ENCODE measurements around the gene PNPLA1.
A peak's percentile ranks its signal among the peaks of the same experiment; 100 is the strongest.

The PNPLA1 gene

DNA sequence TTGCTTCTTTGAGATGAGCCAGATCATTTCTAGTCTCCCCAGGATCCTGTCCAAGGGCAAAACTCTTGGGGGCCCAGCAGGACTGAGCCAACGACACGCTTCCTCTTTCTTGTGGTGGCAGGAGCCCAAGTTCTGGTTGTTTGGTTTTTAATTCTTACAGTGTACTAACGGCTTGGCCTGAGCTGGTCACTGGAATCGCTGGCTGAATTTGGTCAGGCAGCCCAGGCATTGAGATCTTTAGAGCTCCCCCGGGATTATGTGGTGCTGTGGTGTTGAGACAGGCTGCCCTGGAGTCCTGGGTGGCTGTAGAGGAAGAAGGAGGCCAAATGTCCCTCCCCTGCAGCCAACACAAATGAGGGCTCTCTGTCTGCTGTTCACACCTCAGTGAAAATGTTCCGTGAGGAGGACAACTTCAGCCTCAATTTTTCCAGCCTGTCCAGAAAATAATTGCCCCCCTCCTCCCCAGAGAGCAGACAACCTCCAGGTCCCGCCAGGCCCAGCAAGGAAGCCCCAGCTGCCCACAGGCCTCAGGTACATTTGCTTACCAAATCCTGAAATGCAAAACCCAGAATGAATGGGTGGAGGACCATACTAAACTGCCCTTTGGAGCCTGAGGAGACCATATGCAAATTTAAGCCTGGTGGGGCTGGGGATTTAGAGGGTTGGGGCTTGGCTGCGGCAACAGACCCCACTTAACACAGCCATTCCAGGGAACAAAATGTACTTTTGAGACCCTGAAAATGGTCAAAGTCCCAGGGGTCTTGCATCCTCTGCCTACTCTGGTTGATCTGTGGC is 43.2 kb downstream of the PNPLA1 start:
- H3K4me3 ChIP-seq (ENCODE audit: low read length), result peak overlapping the region; percentile 47
- no peaks in the 10 kb centered on the region for H3K36me3 ChIP-seq (replicated peaks; ENCODE audit: low read depth, low read length)
- peaks cover 16% of the 10 kb centered on the region for H3K4me1 ChIP-seq (ENCODE audit: low read length)
- H4K20me1 ChIP-seq (ENCODE audit: insufficient read depth, low read length), result no peaks in the 10 kb centered on the region
- peak overlapping the region; percentile 70 for H3K4me2 ChIP-seq (ENCODE audit: low read length)
- H3K9me3 ChIP-seq (ENCODE audit: insufficient read depth, low read length), result no peaks in the 10 kb centered on the region
- peaks cover 46% of the 10 kb centered on the region for H3K27me3 ChIP-seq (ENCODE audit: low read depth, low read length)
- peak overlapping the region; percentile 9 for H2AFZ ChIP-seq (ENCODE audit: low read depth, low read length)
- H3K9ac ChIP-seq (ENCODE audit: low read length), result peak overlapping the region; percentile 18; the same call in 1 of the 2 replicates
- H3K79me2 ChIP-seq (ENCODE audit: low read length), result no peaks in the 10 kb centered on the region
- H3K27ac ChIP-seq (ENCODE audit: low read length), result no peak overlapping the region
- TF ChIP-seq EZH2phosphoT487 (IDR thresholded peaks at IDR 0.05; ENCODE audit: low read depth), result no peak
- TF ChIP-seq, protein P1, sequence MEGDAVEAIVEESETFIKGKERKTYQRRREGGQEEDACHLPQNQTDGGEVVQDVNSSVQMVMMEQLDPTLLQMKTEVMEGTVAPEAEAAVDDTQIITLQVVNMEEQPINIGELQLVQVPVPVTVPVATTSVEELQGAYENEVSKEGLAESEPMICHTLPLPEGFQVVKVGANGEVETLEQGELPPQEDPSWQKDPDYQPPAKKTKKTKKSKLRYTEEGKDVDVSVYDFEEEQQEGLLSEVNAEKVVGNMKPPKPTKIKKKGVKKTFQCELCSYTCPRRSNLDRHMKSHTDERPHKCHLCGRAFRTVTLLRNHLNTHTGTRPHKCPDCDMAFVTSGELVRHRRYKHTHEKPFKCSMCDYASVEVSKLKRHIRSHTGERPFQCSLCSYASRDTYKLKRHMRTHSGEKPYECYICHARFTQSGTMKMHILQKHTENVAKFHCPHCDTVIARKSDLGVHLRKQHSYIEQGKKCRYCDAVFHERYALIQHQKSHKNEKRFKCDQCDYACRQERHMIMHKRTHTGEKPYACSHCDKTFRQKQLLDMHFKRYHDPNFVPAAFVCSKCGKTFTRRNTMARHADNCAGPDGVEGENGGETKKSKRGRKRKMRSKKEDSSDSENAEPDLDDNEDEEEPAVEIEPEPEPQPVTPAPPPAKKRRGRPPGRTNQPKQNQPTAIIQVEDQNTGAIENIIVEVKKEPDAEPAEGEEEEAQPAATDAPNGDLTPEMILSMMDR (IDR thresholded peaks at IDR 0.05; ENCODE audit: low read depth, low read length), result no peak

DNA sequence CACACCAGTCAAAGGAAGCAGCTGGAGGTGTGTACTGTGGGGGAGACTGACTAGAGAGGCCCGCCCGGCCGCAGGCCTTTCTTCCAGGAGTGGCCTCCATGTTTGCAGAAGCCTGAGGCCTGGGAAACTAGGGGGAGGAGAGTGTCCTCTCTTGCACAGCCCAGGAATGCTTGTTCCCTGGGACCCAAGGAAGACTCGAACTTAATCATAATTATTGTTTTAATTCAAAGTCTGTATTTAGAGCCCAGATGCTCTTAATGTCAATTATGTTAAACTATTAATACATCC is 43.7 kb downstream of the PNPLA1 start:
- Histone ChIP-seq H3K4me3 (ENCODE audit: low read length) (no peak overlapping the region), H3K27me3 (ENCODE audit: low read depth, low read length) (peaks cover 47% of the 10 kb centered on the region), H3K36me3 (replicated peaks; ENCODE audit: low read depth, low read length) (no peaks in the 10 kb centered on the region), H3K4me2 (ENCODE audit: low read length) (peak overlapping the region; percentile 70), H3K79me2 (ENCODE audit: low read length) (no peaks in the 10 kb centered on the region), H2AFZ (ENCODE audit: low read depth, low read length) (0 out of 2 replicates have a peak overlapping the region, but pooled peaks have one; percentile 9), H3K9me3 (ENCODE audit: insufficient read depth, low read length) (no peaks in the 10 kb centered on the region), H3K4me1 (ENCODE audit: low read length) (peaks cover 16% of the 10 kb centered on the region), H3K9ac (ENCODE audit: low read length) (no peak overlapping the region), H3K27ac (ENCODE audit: low read length) (no peak overlapping the region), H4K20me1 (ENCODE audit: insufficient read depth, low read length) (no peaks in the 10 kb centered on the region)
- TF ChIP-seq, protein P1 (IDR thresholded peaks at IDR 0.05; ENCODE audit: low read depth, low read length), result no peak
- no peak for TF ChIP-seq EZH2phosphoT487 (IDR thresholded peaks at IDR 0.05; ENCODE audit: low read depth)

DNA sequence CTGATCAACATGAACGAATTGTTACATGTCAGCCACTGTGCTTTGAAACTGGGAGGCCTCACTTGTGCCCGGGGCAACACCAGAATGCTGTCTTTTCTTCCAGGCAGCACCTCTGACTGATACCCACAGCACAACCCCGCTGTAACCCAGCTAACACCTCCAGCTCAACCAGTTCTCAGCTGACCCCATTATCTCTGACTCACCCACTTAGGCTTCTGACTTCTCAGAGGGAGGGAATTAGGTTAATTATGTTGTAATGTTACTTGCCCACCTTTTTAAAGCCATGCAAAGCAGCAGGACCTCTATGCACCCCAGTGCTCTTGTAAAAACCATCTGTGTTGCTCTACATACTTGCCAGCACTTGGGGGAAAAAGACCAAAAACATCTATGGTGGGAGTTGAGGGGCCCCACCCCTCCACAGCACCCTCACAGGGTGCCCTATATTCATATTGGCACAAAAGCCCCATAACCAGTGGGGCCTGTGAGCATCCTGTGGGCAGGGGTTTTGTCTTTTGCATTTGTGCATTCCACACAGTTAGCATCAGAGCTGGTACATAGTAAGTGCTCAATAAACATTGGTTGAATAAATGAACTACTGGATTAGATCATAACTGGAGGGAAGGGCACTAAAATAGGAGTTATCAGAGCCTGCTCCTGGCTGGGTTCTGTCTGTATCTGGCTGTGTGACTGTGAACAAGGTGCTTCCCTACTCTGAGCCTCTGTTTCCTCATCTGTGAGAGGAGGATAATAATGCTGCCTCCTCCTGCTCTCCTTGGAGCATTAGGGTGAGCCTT is 44.6 kb downstream of the PNPLA1 start:
- H3K27ac ChIP-seq (ENCODE audit: low read length), result no peak overlapping the region
- TF ChIP-seq, protein P1 (IDR thresholded peaks at IDR 0.05; ENCODE audit: low read depth, low read length), result no peak
- TF ChIP-seq EZH2phosphoT487 (IDR thresholded peaks at IDR 0.05; ENCODE audit: low read depth), result no peak

DNA sequence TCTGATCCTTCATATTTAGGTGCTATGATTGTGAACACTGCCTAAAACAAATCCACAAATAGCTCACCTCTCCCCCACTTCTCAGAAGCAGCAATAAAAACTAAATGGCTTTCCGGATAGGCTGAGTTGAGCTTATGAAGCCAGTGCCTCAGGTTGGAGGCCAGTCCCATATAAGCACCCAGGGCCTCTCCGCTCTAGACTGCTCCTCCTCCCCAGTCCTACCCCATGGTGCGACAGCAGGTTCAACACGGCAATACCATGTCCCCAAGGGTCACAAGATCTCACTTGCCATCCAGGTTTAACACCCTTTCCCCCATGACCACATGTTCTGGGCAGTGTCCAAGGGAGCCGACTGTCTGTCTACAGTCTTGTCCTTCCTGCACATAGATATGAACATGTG is 46.1 kb downstream of the PNPLA1 start:
- no peaks in the 10 kb centered on the region for H3K9me3 ChIP-seq (ENCODE audit: insufficient read depth, low read length)
- TF ChIP-seq, protein P1 (IDR thresholded peaks at IDR 0.05; ENCODE audit: low read depth, low read length), result no peak
- no peak for TF ChIP-seq EZH2phosphoT487 (IDR thresholded peaks at IDR 0.05; ENCODE audit: low read depth)
- no peaks in the 10 kb centered on the region for H3K36me3 ChIP-seq (replicated peaks; ENCODE audit: low read depth, low read length)
- H3K9ac ChIP-seq (ENCODE audit: low read length), result no peak overlapping the region
- no peak overlapping the region for H3K27ac ChIP-seq (ENCODE audit: low read length)
- H3K4me2 ChIP-seq (ENCODE audit: low read length), result no peak overlapping the region
- peaks cover 16% of the 10 kb centered on the region for H3K4me1 ChIP-seq (ENCODE audit: low read length)
- H4K20me1 ChIP-seq (ENCODE audit: insufficient read depth, low read length), result no peaks in the 10 kb centered on the region
- peaks cover 40% of the 10 kb centered on the region for H3K27me3 ChIP-seq (ENCODE audit: low read depth, low read length)
- H2AFZ ChIP-seq (ENCODE audit: low read depth, low read length), result no peak overlapping the region
- no peaks in the 10 kb centered on the region for H3K79me2 ChIP-seq (ENCODE audit: low read length)
- no peak overlapping the region for H3K4me3 ChIP-seq (ENCODE audit: low read length)

More for the DNA sequence above, 44.6 kb downstream of the PNPLA1 start:
- H4K20me1 ChIP-seq (ENCODE audit: insufficient read depth, low read length), result no peaks in the 10 kb centered on the region
- no peak overlapping the region for H3K4me2 ChIP-seq (ENCODE audit: low read length)
- H3K79me2 ChIP-seq (ENCODE audit: low read length), result no peaks in the 10 kb centered on the region
- H3K9ac ChIP-seq (ENCODE audit: low read length), result no peak overlapping the region
- H3K27me3 ChIP-seq (ENCODE audit: low read depth, low read length), result peaks cover 44% of the 10 kb centered on the region
- H2AFZ ChIP-seq (ENCODE audit: low read depth, low read length), result no peak overlapping the region
- H3K9me3 ChIP-seq (ENCODE audit: insufficient read depth, low read length), result no peaks in the 10 kb centered on the region
- H3K36me3 ChIP-seq (replicated peaks; ENCODE audit: low read depth, low read length), result no peaks in the 10 kb centered on the region
- H3K4me3 ChIP-seq (ENCODE audit: low read length), result no peak overlapping the region
- peaks cover 16% of the 10 kb centered on the region for H3K4me1 ChIP-seq (ENCODE audit: low read length)

Data from OCI-LY3 (cell line).